NCI-H460 (cell line): ENCODE results near the gene WDR55. TPM values are rescaled to one million over a fixed set of nuclear protein-coding genes. Genes with fewer than 3 reads are reported as not detected.
A peak's percentile ranks its signal among the peaks of the same experiment; 100 is the strongest.
"Not testable (repeated sequence)": the region's sequence is repeated elsewhere in the genome, so short reads cannot be mapped to it uniquely, and the experiment has no call there.

Source experiments
- DNase-seq: peaks from one replicate; pipeline ENCODE4 v3.0.0-alpha.2; 2016; ENCODE audit warnings: low read depth; ENCODE audit errors: extremely low read depth
- total RNA-seq: library from RNA; depleted of rRNA; stranded (reverse); fragments of >200 nt; shearing (Covaris generic); gene quantifications from 2 replicates; pipeline ENCODE4 v1.2.3, GENCODE V29; 2014

The WDR55 gene
- total RNA-seq, 1 experiment from 2014 or later: 25.1 TPM

DNA sequence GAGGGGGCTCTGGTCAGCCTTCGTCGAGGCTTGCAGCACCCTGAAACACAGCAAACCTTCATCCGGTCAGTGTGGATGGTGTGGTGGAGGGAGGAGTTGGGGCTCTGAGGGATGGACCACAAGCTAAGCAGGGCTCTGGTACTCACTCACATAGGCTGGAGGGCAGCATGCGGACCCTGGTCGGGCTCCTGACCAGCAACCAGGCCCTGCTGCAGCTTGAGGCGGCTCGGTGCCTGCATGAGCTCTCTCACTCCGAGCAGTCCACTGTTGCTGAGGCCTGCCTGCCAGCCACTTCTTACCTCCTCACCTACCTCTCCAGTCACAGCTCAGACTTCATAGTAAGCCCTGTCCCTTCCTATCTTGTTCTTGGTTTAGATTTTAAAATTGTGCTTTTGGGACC, 23.0 kb upstream of the WDR55 start:
- no peak for DNase-seq

DNA sequence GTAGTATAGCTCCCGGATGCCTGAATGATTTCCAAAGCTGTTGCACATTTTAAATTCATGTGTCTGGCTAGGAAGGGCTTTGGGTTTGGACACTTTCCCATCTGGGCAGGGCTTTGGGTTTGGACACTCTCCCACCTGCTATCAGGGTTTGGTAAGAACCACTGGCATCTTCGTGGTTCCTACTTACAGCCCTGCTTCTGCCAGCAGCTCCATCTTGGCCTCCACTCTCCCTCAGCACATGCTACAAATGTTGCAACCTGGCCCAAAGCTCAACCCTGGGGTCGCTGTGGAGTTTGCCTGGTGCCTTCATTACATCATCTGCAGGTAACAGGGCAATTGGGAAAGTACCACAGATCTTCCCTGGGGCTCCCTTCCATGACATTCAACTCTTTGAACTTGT, 22.0 kb upstream of the WDR55 start:
- DNase-seq: no peak

DNA sequence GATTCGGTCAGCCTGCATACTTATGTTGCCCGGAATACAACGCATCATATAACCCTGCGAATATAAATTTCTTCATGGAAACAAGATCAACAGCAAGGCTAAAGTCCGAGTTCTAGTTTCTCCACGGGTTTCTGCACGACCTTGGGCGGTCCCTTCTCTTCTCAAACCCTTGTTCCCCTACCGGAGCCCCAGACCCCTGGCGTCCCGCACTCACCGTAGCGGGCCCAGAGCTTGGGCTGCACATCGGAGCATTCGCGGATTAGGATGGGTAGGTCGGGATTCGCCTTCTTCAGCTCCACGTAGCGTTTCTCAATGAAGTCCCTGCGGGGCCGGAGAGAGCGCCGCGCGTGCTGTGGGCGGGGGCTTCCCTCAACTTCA, 17.7 kb upstream of the WDR55 start:
- no peak for DNase-seq

DNA sequence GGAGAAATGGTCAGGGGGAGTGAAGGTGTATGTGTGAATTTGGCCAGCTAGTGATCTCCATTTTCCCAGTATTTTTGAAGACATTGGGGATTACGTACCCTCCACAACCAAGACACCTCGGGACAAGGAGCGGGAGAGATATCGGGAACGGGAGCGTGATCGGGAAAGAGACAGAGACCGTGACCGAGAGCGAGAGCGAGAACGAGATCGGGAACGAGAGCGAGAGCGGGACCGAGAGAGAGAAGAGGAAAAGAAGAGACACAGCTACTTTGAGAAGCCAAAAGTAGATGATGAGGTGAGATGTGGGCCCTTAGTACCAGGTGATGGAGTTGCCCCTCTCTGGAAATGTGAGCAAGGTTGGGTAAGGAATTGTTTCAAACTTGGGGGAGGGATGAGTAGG, 5.8 kb upstream of the WDR55 start:
- no peak for DNase-seq

DNA sequence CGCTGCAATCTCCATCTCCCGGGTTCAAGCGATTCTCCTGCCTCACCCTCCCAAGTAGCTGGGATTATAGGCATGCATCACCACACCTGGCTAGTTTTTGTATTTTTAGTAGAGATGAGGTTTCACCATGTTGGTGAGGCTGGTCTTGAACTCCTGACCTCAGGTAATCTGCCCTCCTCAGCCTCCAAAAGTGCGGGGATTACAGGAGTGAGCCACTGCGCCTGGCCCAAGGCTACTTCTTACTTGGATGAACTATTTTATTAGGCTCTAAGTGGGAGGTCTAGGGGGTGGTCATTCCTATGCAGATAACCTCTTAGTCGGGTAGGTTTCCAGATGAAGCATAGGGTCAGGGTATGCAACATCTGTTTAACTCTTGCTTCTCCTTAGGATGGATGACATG, 4.3 kb upstream of the WDR55 start:
- DNase-seq: not testable (repeated sequence)

DNA sequence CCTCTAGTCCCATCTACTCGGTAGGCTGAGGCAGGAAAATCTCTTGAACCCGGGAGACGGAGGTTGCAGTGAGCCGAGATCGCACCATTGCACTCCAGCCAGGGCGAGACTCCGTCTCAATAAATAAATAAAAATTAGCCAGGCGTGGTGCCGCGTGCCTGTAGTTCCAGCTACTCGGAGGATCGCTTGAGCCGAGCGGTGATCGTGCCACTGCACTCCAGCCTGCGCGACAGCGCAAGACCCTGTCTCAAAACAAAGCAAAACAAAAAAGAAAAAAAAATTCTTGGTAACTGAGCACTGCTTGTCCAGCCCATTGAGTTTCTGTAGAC, 710 bp upstream of the WDR55 start:
- no peak for DNase-seq

DNA sequence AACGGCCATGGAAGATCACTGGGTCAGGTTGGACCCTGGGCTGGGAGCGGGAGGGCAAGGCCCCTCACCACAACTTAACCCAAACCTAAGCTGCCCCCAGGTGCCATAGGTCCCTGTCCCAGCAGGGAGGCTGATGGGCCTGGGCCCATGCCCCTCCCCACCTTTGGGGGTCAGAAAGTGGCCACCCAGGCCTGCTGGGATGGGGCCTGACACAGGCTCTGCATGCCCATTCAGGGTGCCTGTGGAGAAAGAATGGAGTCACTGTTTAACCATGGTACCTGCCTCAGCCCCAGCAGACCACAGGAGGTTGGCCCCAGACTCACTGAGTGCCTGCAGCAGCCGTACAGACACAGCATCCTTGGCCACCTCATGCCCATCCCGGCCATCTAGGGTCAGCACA, 6.3 kb downstream of the WDR55 start:
- DNase-seq: not testable (repeated sequence)

DNA sequence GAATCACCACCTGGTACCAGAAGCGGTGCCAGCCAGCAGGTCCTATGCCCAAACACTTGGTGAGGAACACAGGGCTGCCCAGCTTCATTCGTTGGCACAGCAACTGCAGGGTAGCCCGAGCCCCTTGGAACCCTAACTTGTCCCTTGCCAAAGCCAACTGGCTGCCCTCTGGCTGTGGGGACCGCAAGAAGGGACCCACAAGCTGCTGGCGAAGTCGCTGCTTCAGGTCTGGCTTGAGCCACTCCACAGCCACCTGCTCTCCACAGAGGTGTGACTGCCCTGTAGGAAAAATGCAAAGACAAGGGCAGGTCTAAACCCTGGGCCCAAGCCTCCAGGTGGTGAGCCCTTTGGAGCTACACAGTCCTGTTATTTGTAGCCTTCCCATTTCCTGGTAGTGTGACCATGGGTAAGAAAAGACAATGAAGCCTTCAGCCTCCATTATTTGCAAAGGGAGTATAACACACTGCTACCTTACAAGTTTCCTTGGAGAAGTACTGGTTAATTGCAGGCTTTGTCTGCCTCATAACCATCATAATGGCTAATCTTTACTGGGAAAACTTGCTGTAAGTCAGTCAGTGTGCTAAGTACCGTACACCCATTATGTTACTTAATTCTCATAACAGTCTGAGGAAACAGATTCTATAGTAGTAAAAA, 6.9 kb downstream of the WDR55 start:
- DNase-seq: no peak

DNA sequence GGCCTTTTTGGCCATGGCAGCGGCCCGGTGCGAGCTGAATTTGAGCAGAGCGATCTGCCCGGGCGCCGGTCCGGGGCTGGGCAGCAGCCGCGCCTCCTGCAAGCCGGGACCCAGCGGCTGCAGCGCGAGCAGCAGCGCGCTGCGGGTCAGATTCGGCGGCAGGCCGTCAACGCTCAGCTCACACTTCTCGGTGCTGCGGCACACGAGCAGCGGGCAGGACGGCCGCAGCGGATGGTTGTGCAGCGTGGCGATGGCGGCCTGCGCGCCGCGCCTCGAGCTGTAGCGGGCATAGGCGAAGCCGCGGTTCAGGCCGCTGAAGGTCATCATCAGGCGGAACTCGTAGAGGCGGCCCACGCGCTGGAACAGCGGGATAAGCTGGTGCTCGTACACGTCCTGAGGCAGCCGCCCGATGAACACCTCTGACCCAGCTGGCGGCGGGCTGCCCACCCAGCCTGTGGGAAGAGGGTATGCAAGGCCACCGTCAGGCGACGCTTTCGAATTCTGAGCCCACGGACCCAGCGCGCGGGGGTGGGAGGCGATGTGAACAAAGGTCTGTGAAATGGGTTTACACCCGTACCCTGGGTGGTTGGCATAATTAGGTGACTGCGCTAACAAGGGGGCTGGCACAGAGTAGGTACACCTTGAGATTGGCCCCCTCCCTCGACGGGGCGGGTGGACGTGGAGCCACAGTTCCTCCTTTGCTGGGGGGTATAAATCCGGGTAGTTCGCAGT, 7.9 kb downstream of the WDR55 start:
- no peak for DNase-seq

DNA sequence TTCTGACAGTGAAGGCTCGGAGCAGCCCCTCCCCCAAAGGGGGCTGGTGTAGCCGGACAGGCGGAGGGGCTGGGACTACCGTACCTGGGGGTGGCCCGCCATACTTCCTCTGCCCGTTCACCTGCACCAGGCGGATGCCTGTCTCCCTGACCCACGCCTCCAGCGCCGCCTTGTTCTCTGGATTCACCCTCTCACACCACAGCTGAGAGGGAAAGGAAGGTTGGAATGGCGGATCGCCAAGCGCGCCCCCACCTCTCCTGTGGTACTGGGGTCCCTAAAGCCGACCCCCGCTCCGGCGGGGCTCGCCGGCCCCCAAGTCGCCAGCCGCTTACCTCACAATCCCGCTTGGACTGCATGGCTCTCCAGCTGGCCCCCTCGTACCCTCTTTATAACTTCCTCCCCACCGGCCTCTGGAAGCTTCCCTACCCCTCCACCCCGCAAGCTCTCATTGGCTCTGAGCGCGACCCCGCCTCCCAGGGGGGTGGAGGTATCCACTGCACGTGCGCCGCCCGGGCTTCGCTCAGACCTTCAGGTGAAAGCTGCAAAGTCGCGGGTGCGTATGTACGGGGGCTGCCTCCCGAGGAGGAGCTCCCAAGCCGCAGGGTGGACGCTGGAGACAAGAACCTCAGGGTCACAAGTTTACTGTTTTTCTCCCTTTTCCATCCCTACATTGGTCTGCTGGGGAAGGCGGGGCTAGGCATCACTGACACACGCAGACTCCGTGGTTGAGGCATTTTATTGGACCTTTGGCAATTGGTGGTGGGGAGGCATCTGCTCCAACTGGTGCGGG, 8.7 kb downstream of the WDR55 start, which contains the start of gene DND1:
Gene DND1 (minus strand): TSS at position 390 of the 790 bp plus-strand sequence. CDS start 34 bp downstream, at position 356.
- no peak for DNase-seq

DNA sequence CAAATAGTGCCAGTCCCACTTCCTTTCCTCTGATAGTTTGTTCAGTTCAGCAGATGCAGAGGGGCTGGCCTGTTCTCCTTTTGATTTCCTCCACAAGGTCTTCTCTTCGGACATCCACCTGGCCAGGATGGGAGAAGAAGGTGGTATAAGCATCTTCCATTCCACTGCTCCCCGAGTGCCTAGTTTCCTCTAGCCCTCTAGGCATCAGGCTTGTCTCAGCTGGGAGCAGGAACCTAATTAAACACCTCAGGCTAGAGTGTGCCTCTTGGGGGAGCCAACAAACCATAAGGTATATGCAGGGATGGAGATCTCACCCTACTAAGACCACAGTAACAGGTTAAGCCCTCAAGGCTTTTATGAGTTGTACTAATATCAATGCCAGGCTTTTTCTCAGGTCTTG, 9.5 kb downstream of the WDR55 start:
- no peak for DNase-seq

DNA sequence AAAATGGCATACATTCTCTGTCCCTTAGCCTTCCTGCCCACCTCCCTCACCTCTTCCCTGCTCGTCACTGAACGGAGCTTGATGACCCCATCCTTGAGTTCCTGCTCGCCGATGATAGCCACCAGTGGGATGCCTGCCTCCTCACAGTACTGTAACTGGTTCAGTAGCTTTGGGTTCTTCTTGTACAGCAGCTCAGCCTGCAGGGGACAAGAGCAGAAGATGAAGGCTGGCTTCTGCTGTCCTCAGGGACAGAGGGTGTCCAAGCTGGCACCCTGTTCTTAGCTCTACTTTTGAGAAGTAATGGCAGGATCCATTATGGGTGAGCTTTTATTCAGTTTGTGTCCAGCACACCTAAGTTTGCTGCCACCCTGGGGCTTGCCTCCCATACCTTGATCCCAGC, 9.9 kb downstream of the WDR55 start:
- no peak for DNase-seq

DNA sequence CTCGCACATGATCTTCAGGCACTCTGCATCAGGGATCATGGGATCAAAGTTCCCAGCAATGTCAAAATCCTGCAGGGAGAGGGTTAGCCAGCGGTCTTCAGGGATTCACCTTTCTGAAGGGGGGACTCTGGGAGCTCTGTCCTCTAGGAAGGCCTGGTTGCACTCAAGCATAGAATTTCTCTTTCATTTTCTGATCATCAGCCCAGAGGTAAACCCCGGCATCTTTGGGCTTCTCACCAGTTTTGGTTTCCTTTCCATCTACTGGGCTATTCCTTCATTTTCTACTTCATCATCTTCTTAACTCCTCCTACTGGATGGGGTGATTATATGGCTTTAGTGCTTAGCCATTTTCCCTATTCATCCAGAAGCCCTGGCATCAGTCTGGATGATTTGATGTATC, 13.2 kb downstream of the WDR55 start:
- DNase-seq: no peak

DNA sequence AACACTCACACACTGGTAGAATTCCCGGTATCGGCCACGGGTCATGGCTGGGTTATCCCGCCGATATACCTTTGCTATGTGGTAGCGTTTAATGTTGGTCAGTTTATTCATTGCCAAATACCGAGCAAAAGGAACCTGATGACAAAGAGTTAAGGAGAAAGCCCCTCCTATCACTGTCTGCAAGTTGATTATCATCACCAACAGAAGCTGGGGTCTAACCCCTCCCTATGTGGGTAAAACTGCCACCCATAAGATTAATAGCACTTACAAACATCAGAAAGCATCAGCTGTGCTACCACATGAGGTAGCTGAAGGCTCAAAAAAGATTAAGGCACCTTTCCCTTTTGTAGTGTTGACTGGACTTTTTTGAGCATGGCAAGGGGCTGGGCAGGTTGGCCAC, 14.3 kb downstream of the WDR55 start:
- DNase-seq: no peak

DNA sequence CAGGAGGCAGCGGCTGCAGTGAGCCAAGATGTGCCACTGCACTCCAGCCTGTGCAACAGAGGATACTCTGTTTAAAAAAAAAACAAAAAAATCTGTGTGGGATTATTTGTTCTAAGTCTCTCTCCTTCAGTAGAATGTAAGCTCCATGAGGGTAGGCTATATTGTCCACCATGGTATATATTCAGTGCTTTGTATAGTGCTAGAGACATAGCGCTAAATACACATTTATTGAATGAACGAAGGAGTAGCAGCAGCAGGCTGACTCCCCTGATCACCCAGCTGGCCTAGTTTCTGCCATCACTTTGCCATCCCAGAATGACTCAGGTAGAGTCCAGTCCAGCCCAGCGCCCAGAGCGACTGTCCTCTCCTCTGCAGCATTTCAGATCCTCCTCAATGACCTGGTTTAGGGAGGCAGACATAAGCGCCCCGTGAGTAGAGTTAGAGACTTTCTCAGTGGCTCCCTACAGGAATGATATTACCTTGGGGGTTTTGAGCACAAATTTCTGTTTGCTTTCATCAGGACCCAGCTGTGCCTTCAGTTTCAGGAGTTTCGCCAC, 25.8 kb downstream of the WDR55 start:
- DNase-seq: no peak

DNA sequence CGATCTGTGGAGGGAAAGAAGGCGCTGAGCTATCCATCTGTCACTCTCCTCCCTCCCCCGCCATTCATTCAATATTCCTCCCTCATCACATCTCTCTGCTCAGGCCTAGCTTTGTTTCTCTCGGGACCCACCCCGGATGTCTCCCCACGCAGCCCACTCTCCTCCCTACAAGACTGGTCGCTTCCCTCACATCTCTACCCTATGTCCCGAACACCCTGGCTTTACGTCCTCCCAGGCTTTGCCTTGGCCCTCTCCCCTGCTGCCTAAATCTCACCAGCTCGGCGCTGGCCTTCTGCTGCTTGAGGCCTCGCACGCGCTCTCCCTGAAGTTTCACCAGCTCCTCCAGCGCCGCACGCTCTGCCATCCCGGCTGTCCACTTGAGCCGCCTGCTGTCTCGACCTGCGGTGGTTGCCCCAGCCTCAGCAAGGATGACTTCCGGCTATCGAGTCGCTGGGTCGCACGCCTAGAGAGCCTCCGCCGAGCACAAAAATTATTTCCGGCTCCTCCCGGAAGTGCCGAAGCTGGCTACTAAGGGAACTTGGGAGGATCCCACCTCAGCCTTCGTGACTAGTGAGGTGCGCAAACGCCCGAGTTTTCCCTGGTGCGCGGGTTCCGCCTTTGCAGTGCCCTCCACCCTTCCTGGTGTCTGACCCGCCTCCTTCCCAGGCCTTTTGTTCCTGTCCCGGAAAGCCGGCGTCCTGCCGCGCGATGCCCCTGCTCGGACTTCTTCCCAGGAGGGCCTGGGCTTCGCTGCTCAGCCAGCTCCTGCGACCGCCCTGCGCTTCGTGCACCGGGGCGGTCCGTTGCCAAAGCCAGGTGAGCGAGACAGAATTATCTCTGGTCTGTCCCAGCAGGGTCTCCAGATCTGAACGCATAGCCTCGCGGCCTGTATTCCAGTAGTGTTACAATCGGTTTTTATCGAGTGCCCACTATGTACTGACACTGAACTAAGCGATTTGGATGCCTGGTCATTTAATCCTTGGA, 26.5 kb downstream of the WDR55 start, which contains the start of the genes HARS1 and HARS2:
Gene HARS1 (minus strand): TSS at position 430 of the 984 bp plus-strand sequence. CDS start 66 bp downstream, at position 364.
Gene HARS2 (plus strand): TSS at position 515 of the 984 bp plus-strand sequence. CDS start 194 bp downstream, at position 709.
- DNase-seq: peak; percentile 94

DNA sequence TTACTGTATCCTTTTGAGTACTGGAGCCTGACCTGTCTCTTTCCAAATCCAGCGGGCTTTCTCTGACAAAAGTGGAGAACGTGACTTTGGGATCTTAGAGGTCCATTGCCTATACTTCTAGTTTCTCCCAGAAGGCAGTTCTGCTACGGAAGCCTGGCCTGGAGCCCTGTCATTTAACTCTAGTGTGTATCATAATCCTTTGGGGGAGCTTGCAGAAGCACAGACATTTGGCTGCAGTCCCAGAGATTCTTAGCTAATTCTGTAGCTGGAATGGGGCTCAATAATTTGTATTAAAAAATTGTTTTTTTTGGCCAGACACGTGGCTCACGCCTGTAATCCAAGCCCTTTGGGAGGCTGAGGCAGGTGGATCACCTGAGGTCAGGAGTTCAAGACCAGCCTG, 29.6 kb downstream of the WDR55 start:
- no peak for DNase-seq

DNA sequence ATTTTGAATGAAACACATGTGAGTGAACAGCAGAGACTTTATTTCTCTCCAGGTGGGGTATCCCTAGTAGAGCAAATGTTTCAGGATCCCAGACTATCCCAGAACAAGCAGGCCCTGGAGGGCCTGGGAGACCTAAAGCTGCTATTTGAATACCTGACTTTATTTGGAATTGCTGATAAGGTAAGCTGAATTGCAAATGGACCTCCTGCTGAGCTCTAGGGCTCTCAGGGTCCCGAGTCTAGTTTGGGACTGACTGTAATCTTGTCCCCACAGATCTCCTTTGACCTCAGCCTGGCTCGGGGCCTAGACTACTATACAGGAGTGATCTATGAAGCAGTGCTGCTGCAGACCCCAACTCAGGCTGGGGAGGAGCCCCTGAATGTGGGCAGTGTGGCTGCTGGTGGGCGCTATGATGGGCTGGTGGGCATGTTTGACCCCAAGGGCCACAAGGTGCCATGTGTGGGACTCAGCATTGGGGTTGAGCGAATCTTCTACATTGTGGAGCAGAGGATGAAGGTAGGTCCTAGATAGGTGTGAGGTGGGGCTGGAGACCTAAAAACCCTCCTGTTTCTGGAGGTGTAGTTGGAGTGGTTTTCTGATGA, 32.3 kb downstream of the WDR55 start:
- no peak for DNase-seq
